GM21825 (cell line): ENCODE data around the gene PROP1.
"Not testable (repeated sequence)": the region's sequence is repeated elsewhere in the genome, so short reads cannot be mapped to it uniquely, and the experiment has no call there.

ENCODE experiments used
- ATAC-seq: cut with Tn5 transposase; IDR thresholded peaks from one replicate; pipeline ENCODE4 v1.9.1; 2021; ENCODE audit warnings: mild to moderate bottlenecking, moderate library complexity; ENCODE audit not compliant: unreplicated experiment

The PROP1 gene

DNA sequence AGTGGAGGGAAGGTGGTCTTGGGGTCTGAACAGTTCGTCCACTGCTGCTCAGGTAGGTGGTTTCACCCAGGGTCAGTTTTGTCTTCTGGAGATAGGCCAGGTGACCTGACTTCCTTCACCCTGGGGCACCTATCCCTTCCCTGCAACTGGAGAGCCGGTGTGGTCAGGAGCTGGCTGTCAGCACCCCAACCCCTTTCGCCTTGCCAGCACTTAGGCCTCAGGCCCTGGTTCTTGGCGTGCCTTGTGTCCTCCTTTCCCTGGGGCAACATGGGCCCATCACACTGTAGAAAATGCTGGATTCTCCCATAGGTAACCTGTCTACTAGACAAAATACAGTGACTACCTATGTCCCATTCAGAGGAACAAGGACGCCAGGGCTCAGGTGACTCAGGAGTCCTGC lies 13.1 kb downstream of the PROP1 start:
- no peak for ATAC-seq

DNA sequence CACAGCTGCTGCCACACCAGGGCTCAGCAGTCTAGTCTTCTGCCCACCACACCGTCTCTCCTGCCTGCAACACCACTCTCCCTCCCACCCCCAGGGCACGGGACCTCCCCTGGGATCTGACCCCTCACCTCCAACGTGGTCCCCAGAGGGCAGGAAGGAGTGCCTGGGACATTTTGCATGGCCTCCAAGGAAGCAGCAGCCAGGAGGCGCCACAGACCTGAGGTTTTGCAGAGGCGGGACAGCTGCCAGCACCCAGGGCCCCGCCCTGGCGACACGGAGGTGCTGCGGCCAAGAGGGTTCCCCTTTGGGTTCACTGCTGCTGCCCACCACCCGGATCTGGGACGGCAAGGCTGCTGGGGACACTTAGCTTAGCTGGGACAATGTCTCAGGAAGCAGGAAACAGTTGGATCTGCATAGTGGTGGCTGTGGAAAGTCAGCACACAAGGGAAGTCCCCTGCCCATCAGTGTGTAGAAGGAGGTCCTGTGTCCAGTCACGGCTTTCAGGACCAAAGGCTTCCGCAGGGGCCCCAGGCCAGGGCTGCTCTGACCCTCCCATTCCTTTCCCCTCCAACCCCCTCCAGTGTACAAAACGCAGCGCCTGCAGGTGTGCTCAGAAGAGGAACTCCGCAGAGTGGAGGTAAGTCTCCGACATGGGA lies 13.8 kb downstream of the PROP1 start:
- no peak for ATAC-seq

DNA sequence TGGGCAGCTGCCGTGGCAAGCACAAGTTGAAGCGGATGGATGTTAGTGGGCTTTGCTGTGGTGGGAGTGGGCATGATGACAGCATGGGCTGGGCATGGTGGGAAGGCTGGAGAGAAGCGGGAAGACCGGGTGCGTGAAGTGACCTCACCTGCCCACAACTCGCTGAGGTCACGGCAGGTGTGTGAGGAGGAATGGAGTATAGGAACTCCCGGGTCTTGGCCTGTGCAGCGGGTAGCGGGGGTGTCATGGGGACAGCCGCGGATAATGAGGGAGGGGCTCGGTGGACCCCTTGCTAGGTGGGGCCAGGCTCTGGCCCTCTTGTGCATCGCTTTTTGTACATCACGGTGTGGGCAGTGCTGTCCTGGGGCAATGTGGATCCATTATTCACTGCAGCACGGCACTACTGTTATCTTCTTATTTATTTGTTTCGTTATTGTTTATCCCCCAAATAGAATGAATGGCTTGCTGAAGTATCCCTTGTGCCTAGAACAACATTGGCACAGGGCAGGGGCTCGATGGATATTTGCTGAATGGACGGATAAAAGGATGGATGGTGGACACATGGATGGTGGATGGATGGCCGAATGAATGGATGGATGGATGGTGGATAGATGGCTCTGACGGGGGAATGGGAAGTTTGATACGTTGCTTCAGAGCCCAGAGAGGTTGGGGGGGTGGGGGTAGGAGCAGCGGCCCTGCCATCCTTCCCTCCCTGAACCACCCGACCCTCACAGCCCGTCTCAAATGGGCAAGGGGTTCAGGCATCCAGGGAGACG lies 14.6 kb downstream of the PROP1 start:
- no peak for ATAC-seq

DNA sequence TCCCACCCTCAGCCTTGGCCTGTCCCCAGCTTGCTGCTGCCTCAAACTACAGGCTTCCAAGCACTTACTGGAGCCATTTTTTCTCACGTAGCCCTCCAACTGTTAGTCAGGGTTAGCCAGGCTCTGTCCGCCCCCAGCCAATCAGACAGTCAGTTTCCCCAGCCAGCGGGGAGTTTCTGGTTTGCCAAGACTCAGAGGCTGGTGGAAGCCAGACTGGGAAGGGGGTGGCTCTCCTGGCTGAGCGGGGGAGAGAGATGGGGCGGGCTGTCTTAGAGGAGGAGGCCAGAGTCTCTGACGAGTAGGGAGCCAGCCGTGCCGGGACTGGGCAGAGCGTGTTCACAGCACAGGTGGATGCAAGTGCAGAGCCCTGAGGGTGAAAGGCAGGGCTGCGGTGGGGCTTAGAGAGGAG lies 15.3 kb downstream of the PROP1 start:
- no peak for ATAC-seq

DNA sequence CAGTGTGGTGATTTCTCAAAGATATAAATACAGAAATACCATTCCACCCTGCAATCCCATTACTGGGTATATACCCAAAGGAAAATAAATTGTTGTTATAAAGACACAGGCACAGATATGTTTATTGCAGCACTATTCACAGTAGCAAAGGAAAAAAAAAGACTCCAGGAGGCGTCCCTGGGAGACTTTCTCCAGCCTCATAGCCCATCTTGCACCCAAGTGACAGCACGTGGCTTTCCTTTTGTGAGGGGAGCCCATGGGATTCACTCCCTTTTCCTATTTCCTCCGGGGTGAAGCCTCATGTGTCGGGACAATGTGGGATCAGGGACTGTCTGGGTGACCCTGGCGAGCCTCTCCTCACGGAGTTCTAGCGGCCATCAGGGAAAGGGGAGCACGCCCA lies 18.4 kb downstream of the PROP1 start:
- ATAC-seq: not testable (repeated sequence)

DNA sequence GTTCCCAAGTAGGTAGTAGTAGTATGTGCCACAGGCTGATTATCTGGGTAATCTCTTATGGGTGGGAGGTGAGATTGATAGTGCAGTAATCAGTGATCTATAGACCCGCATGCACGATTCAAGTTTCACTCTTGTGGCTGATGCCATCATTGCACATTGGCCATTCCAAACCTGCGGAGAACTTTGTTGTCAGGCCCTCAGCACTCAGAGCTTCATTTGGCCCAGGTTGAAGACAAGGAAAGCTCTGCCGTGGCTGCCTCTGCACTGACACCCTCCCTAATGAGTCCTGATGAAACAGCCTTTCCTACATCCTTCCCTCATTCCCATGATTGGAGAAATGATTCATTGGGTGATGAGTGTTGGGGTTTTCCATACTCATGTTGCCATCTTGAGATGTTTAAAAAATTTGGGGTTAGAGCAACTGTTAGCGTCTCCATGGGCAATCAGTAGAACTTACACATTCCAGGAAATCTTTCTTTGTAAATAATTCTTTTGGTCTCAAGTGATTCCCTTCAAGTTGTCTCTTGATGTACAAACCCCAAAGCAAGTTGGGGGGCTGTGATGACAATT lies 22.9 kb downstream of the PROP1 start:
- ATAC-seq: no peak

DNA sequence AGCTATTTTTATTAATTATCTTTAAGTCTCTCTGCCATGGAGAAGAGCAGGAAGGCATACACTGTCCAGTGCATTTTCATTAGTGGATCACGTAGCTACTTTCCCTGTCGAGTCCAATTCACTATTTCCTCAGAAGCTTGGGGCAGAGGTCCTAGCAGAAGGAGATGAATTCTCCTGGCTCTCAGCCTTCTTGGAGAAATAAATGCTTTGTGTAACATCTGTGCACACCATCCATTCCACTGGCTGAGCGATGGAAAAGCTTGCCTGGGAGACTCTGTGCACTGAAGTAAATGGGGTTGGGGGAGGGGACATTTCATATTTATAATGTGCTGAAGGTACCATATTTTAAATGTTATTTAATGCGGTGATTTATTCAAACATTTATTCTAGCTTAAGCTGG lies 23.4 kb downstream of the PROP1 start:
- ATAC-seq: no peak

DNA sequence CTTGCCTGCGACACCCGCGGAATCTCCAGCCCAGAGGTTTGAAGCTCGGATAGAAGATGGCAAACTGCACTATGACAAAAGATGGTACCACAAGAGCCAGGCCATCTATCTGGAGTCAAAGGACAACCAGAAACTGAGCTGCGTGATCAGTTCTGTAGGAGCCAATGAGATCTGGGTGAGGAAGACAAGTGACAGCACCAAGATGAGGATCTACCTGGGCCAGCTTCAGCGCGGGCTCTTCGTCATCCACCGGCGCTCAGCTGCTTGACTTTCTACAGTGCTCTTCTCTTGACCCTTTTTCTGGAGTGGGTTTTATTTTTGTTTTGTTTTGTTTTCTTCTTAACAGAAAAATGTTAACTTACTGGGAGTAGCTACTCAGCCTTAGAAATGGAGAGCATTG lies 24.0 kb downstream of the PROP1 start:
- not testable (repeated sequence) for ATAC-seq

DNA sequence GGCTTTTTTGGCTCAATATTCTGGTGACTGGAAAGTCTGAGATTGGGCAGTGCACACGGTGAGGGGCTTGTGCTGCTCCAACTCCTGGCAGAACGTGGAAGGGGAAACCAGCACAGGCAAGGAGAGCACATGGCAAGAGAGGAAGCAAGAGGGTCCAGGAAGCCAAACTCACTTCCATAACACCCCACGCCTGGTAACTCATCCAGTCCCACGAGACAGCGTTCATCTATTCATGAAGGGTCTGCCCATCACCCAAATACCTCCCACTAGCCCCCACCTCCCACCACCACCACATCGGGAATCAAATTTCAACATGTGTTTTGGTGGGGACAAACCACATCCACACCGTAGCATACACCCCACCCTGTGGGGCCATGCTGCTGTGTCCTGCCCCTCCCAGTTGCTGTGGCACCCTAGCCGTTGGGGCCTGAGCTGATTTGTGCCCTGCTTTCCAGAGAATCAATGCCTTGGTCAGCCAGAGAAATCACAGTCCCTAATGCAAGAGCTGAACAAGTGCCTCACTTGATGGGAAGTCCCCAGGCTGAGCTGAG lies 27.3 kb downstream of the PROP1 start:
- ATAC-seq: no peak

DNA sequence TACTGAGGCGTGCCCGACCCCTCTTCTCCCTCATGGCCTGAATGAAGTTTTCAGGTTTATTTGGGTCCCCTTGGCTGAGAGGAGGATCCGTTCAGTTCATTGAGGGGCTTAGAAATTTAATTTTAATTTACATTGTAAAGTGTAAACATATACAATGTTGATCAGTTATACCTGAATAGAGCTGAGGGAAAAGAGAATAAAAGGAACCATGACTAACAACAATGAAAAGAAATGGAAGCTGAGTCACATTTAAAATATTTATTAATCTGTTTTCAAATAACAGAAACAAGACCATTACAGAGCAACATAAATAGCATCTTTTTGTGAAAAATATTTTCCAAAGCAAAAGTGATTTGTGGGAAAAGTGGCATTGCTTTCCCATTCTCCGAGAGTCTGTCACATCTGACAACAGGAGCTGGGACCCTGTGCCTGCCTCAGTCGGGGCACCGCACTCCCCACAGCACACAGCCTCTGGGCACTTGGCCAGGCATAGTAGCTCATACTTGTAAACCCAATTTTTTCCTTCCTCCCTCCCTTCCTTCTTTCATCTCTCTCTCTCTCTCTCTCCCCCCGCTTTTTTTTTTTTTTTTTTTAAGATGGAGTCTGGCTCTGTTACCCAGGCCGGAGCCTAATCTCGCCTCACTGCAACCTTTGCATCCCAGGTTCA lies 28.7 kb downstream of the PROP1 start:
- no peak for ATAC-seq

DNA sequence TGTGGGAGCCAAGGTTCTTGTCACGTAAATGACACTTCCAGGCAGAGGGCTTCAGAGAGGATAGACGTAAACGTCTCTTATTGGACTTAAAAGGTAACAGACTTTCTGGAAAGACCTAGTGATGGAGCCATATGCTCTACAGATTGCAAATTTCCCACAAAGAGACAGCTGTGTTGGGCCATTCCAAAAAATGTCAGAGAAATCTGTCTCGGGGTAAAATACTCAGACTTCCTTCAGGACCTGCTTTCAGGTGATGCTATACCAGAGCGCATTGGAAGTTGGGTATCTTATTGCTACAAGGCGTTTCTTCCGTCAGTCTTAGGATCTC lies 29.2 kb downstream of the PROP1 start:
- ATAC-seq: no peak

DNA sequence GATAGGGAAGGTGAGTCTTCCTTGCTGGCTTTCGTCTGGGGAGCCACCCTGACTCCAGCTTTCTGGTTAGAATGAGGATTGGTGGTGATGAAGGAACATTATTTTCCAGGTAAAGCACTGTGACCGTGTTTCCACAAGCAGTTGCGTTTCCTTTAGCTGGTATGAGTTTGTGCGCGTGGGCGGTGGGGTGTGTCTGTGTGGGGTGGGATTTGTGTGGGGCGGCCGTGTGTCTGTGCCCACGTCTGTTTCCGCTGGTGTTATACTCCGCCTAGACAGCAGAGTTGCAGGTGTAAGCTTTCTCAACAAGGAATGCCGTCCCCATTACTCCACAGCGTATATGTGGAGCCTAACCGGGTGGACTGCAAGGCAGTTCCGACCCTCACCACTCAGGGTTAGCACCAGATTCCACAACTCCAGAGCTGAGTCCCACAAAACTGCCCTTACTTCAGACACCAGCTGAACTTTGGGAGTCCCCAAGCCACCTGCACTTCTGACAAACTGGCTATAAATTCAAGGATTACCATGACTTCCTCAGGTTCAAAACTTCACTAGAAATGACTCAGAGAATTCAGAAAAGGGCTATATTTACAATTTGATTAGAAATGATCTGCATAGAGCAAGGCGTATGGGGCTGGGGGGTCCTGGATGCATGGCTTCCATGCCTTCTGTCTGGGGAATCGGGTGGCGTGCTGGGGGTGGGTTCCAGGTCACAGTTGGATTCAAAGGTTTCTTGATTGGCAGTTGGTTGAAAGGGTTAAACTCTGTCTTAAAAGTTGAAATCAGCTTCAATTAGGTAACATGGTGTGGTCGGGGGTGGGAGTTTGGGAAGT lies 29.8 kb downstream of the PROP1 start:
- ATAC-seq: no peak

DNA sequence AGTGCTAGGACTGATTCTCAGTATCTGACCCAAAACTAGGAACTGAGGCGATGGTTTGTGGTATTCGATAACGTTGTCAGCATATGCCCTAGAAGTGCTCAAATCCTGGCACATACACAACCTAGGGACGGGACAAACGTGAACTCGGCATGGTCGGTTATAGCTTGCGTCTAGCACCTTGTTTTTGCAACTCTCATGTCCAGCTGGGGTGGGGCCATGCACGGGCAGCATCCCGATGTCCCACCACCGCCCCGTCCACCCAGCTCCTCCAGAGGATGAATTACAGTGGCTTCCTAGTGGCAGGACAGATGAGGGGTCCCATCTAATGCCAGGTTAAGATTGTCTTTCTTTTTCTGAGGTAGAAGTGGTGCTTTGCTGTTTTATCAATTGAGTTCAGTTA lies 31.6 kb downstream of the PROP1 start:
- no peak for ATAC-seq

DNA sequence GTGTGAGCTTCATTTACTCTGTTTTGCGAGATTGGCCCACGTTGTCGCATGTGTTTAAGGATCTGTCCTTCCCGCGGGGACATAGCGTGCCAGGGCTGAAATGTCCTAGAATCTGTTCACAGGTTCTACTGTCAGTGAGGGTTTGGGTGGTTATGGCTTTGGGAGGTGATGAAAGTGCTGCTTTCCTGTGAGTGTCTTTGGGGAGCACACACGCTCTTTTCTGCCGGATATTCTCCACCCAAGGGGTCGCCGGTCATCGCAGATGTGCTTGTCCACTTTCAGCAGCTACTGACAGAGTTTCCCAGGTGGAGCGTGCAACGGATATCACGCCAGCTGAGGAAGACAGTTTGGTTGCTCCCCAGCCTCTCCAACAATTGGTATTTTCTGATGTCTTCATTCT lies 32.1 kb downstream of the PROP1 start:
- ATAC-seq: no peak

DNA sequence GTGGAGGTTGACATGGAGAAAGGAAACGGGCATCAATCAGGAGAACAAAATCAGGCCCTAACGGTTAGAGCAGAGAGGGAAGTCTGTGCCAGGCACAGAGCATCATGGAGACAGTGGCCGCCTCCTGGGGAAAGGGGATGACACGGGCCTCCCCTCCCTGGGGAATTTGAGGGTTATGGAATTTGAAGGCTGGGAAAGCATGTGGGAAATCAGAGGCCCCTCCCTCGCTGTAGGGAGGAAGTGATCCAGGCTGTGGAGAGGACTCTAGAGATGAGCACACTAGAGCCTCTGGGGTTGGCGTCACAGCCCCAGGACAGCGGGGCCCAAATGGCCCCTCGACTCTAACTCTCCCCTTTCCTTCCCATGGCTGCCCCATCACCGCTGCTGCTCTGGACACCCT lies 36.7 kb downstream of the PROP1 start:
- no peak for ATAC-seq

DNA sequence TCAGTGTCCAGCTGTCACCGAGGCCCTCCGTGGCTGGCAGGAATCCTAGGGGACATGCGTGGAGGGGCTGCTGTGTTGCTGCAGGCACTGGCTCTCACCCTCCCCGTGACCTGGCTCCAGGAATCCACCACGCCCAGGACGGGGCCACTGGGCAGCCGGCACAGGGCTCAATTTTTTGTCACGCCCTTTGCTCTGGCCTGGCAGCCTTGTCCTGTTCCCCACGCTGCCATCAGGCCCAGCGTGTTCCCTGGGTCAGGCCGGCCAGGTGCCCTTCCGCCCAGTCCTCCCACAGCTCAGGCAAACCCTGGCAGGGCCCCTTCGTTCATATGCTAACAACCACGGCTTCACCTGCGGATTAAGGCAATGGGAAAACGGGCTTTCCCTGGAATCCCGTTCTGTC lies 37.3 kb downstream of the PROP1 start:
- ATAC-seq: no peak

DNA sequence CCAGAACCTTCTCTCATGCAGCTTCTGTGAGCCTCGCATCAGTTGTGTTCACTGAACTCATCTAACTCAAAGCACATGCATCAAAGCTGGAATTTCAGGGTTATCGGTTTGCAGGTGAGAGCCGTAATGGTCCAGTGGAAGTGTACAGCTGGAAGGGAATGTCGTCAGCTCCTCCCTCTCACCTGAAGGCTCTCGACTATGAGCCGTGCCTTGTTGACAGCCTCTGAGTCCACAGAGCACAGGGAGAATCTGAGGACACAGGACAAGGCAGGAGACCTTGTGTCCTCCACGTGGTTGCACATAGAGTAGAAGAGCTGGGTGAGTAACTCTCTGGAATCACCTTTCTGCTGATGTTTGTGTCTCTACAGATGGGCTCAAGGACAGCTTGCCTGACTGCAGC lies 38.8 kb downstream of the PROP1 start:
- no peak for ATAC-seq

DNA sequence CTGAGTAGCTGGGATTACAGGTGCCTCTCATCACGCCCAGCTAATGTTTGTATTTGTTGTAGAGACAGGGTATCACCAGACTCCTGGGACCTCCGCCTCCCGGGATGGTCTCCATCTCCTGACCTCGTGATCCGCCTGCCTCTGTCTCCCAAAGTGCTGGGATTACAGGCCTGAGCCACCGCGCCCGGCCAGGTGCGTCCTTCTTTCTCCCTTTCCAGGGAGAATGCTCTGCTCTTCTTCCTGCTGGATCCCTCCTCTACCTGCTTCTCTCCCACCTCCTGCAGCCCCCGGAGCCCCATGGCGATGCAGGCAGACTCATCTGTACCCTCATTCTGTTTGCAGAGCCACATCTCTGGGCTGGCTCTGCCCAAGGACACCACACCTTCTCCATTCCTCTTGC lies 42.9 kb downstream of the PROP1 start:
- ATAC-seq: not testable (repeated sequence)

DNA sequence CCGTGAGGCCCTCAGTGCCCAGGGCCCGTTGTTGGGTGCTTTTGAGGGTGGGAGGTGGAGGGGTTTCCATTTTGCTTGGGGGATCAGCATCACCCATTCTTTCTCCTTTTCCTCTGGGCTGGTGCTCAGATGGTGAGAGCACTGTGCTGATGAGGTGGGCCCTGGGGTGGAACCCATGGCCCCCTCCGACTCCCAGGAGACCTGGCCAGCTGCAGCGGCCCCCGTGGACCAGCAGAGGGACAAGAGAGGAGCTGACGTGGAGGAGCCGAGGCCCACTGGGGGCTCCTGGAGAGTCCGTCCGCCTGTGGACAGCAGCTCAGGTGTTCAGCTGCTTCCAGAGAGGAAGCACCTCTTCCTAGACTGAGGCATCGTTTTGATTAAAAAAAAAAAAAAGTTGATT lies 46.4 kb downstream of the PROP1 start:
- ATAC-seq: not testable (repeated sequence)

DNA sequence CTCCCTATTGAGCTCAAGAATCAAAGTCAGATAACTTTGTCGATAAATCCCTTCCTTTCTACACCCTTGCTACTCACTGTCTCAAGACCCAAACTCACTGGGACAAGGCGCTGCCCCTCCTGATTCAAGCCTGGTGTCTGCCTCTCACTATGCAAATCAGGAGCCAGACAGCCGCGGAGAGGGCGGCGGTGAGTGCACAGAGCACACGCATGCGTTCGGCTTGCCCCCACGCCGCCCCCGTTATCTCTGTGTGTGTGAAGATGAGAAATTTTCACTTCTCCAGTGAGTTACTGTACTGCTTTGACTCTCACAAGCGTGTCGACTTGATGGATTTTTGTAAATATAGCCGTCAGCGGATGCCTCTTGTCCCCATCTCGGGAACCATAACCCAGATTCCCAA lies 47.0 kb downstream of the PROP1 start:
- ATAC-seq: not testable (repeated sequence)

DNA sequence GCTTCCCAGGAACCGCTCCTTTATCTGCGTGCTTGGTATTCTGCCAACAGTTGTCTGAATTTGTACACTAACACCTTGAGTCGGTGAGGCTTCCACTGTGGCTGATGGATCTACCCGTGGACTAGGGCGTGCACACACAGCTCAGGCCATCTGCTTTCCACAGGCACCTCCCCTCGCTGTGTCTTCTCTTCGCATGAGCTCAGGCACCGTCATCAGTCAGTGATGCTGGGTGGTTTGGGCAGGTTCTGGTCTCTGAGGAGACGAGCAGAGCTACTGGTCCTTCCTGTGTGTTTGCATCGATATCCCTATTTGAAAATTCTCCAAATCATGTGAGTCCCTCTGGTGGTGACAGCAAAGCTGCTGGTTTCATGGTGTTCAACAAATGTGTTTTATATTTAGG lies 48.1 kb downstream of the PROP1 start:
- not testable (repeated sequence) for ATAC-seq
